ENCODE data around the gene HSBP1L1.
A peak's percentile ranks its signal among the peaks of the same experiment; 100 is the strongest.

Gene HSBP1L1

DNA sequence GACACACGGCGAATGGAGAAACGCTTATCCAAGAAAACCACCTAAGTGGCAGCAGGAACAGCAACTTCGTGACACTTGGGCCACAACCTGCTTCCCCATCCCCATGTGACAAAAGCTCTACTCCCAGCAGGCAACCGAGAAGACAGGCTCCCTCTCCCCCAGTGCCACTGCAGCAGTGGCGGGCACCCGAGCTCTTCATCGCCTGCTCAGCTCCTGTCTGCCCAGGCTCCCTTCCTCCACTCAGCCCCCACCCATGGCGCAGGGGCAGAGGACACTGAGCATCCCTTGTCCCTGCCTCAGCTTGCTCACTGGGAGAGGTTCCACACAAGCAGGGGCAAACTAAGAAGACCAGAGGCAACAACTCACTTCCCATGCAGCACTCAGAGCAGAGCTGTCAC lies 35.9 kb upstream of the HSBP1L1 start:
- DNase-seq (ENCODE audit: insufficient read length, low spot score) = no peak

GRCh38 chr18:79930020-79930642 lies 34.3 kb upstream of the HSBP1L1 start:
- FAIRE-seq (no peak), DNase-seq (ENCODE audit: insufficient read length, low spot score) (no peak)

More for the DNA sequence above, 35.9 kb upstream of the HSBP1L1 start:
- no peak for FAIRE-seq

GRCh38 chr18:79931475-79931874 lies 33.0 kb upstream of the HSBP1L1 start:
- FAIRE-seq = no peak
- no peak for DNase-seq (ENCODE audit: insufficient read length, low spot score)

DNA sequence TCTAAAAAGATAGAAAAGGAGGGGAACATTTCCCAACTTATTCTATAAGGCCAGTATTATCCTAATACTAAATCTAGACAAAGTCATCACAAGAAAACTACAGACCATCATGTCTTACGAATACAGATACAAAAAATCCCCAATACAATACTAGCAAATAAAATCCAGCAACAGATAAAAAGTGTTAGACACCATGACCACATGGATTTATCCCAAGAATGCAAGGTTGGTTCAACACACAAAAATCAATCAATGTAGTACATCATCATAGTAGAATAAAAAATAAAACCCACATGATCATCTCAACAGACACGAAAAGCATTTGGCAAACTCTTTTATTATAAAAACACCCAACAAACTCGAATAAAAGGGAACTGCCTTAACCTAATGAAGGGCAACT lies 31.5 kb upstream of the HSBP1L1 start:
- FAIRE-seq (no peak), DNase-seq (ENCODE audit: insufficient read length, low spot score) (no peak)

DNA sequence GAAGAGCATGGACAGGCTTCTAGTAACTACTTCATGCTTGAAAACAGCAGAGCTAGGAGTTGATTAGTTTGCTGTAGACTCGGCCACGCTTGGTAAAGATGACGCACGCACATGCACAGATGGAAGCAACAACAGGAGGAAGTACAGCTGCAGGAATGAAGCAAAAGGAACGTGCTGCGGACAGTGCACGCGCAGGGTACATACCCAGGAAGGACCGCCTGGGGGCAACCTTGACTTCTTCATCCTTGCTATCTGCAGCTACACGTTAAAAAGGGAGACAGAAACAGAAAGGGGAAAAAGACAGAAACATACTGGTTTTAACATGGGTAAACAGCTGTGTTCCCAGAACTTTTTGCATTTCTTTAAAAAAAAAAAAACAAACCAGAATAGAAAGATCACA lies 30.7 kb upstream of the HSBP1L1 start:
- FAIRE-seq = no peak

GRCh38 chr18:79934311-79935097 lies 29.9 kb upstream of the HSBP1L1 start:
- FAIRE-seq (no peak), DNase-seq (ENCODE audit: insufficient read length, low spot score) (no peak)

More for the DNA sequence above, 30.7 kb upstream of the HSBP1L1 start:
- no peak for DNase-seq (ENCODE audit: insufficient read length, low spot score)

- DNase-seq (ENCODE audit: insufficient read length, low spot score) (no peak), FAIRE-seq (peak; percentile 35)
Measured at GRCh38 chr18:79935098-79935480, 29.4 kb upstream of the HSBP1L1 start.

GRCh38 chr18:79935499-79935898 lies 28.9 kb upstream of the HSBP1L1 start:
- DNase-seq (ENCODE audit: insufficient read length, low spot score) (no peak), FAIRE-seq (no peak)

DNA sequence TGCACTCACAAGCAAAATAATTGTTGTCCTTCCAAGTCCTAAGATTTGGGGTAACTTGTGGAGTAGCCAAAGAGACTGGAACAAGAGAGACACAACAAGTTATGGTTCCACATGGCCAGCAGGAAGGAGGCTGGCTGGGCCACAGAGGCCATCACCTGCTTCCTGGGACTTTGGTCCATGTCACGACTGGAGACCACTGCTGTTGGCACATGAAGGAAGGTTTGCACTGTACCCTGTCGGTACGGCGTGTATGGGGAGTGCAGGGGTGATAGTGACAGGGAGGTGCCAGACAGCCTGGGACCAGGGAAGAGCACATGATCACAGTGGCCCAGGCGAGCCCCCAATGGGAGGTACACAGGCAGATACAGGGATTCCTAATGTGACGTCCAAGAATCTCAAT lies 28.5 kb upstream of the HSBP1L1 start:
- FAIRE-seq (no peak), DNase-seq (ENCODE audit: insufficient read length, low spot score) (no peak)

GRCh38 chr18:79936641-79937040 lies 27.8 kb upstream of the HSBP1L1 start:
- FAIRE-seq = no peak
- DNase-seq (ENCODE audit: insufficient read length, low spot score) = no peak

GRCh38 chr18:79937103-79937860 lies 27.2 kb upstream of the HSBP1L1 start:
- DNase-seq (ENCODE audit: insufficient read length, low spot score) = no peak
- no peak for FAIRE-seq

DNA sequence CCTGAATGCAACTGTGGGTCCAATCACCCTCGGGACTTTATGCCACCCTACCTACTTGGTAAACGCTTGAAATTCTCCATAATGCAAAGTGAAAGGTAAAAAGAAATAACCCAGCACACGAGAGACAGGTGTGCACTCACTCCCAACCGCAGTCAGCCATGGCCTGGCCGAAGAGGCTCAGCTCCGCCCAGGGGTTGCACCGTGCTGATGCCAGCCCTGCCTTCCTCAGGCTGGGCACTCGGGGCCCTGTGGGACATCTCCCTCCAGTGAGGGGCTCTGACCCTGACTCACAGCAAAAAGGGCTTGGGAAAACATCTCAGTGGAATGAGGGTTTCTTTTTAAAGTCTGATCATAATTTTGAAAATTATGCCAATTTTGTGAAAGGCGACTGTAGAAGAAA lies 26.2 kb upstream of the HSBP1L1 start:
- DNase-seq (ENCODE audit: insufficient read length, low spot score) = no peak
- FAIRE-seq = no peak

DNA sequence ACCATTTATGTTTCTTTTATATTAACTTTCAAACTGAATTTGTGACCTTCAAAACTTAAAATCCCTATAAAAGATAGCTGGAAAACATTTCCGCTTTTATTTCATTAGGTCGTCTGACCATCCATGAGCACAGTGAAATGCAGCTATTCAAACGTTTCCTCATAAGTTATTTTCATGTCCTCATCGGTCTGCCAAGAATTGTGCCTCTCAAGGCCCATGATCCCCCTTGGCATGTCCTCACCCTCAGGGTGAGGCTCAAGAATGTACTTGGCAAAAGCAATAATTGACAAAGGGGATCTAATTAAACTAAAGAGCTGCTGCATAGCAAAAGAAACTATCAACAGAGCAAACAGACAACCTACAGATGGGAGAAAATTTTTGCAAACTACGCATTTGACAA lies 25.3 kb upstream of the HSBP1L1 start:
- DNase-seq (ENCODE audit: insufficient read length, low spot score) = no peak
- FAIRE-seq = no peak

GRCh38 chr18:79940126-79940813 lies 24.2 kb upstream of the HSBP1L1 start:
- FAIRE-seq = no peak
- no peak for DNase-seq (ENCODE audit: insufficient read length, low spot score)

DNA sequence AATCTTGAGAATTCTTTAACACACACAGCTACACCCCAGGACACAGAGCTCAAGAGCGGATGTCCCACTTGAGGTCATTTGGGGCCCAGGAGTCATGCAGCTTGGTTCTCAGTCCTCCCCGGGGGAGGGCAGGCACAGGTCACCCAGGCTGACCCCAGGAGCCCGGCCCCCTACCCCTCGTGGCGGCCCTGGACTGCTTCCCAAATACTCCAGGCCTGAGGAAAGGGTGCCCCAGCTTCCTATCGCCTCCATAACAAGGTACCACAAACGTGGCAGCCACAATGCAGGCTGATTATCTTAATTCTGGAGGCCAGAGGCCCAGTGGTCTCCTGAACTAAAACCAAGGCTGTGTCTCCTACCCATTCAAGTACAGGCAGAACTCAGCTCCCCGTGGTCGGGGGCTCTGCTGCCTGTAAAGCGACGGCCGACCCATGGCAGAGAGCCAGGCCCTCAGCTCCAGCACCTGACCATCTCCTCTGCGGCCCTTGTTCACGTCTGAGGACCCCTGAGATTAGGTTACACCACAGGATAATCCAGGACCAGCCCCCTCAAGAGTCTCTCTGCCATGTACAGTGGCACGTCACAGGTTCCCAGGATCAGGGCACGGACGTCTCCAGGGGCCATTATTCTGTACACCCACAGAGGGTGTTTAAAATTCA lies 23.5 kb upstream of the HSBP1L1 start:
- FAIRE-seq (no peak), DNase-seq (ENCODE audit: insufficient read length, low spot score) (no peak)

DNA sequence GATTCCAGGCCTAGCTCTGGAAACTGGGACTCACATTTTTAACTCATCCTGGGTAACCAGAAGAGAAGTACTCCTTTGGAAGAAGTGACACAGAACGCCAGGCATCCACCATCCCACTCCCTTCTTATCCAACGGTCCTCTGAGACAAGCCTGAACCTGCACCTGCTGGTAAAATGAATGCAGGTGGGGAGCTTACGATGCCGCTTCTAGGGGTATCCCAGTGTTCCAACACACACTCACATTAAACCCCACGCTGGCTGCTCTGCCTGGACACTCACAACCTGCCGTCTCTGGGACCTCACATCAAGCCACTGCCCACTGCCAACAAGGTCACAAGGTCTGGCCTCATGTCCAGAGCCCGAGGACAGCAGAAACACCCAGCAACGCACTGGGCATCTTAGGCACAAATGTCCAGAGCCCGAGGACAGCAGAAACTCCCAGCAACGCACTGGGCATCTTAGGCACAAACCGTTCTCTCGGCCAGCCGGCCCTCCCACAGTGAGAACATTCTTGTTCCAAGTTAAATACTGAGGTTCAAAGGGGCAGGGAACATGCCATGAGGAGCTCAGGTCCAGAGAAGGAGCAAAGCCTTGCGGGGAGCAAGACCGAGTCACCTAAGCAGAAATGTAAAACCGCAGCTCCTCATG lies 22.8 kb upstream of the HSBP1L1 start:
- DNase-seq (ENCODE audit: insufficient read length, low spot score) = no peak
- FAIRE-seq = no peak

DNA sequence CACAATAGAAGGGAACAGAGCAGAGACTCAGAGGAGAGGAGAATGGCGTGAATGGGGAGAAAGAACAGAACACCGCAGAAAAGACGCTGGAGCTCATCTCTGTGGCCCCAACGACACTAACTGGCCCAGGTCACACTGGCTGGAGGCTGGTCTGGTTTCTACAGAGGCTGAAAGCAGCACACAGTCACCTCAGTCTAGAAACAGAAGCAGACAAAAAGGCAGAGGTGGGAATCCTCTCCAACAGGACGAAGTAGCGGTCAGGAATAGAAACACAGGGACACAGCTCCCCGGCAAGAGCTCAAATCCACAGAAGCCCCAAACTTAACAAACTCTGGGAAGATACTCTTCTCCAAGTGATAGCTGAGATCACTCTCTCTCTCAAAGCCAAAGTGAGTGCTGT lies 22.2 kb upstream of the HSBP1L1 start:
- FAIRE-seq (no peak), DNase-seq (ENCODE audit: insufficient read length, low spot score) (no peak)

GRCh38 chr18:79942786-79943607 lies 21.4 kb upstream of the HSBP1L1 start:
- no peak for FAIRE-seq
- no peak for DNase-seq (ENCODE audit: insufficient read length, low spot score)

DNA sequence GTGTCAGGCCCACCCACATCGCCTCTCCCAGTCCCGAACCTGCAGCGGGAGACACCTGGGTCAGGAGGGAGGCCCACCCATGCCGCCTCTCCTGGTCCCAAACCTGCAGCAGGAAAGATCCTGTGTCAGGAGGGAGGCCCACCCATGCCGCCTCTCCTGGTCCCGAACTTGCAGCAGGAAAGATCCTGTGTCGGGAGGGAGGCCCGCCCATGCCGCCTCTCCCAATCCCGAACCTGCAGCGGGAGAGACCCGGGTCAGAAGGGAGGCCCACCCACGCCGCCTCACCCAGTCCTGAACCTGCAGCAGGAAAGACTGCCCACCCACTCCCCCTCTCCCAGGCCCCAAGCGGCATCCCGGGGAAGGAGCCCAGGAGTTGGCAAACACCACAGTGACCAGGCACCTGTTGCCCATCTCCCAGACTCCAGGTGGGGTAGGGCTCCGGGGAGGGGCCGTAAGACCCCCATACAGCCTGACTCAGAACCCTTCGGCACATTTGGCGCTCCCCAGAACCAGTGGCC lies 20.8 kb upstream of the HSBP1L1 start:
- DNase-seq (ENCODE audit: insufficient read length, low spot score) = no peak
- no peak for FAIRE-seq

All from GM19239 (cell line).